WTC11 (cell line): ENCODE results near the gene CAMTA1. TPM values are rescaled to one million over a fixed set of nuclear protein-coding genes. Genes with fewer than 3 reads are reported as not detected.

ENCODE experiments used
- ATAC-seq: fragments of 200-7000 bp; cut with Tn5 transposase; 2 replicates; pipeline ENCODE4 v1.10.0; 2021; ENCODE audit warnings: mild to moderate bottlenecking, moderate library complexity
- CTCF ChIA-PET: fragments of 300-600 bp; sonication (Branson Sonifier 250); formaldehyde crosslinking; loops from one replicate; lab custom pipeline; 2021; ENCODE audit warnings: antibody characterized with exemption; lab: Charles Lee
- POLR2A ChIA-PET: fragments of 350-600 bp; sonication (Branson Sonifier 250); formaldehyde crosslinking; loops from one replicate; lab custom pipeline; 2021; ENCODE audit warnings: antibody characterized with exemption; lab: Charles Lee
- DNase-seq: peaks from one replicate; pipeline ENCODE4 v3.0.0; 2021; ENCODE audit warnings: low spot score
- H3K27ac Mint-ChIP-seq: 2 replicates; pipeline ENCODE4 v1.8.0; 2021; ENCODE audit warnings: mixed read lengths
- H3K27me3 Mint-ChIP-seq: 2 replicates; pipeline ENCODE4 v1.8.0; 2021; ENCODE audit warnings: low read depth, mild to moderate bottlenecking, moderate library complexity, mixed read lengths
- H3K36me3 Mint-ChIP-seq: 2 replicates; pipeline ENCODE4 v1.8.0; 2021; ENCODE audit warnings: mixed read lengths
- H3K4me1 Mint-ChIP-seq: 2 replicates; pipeline ENCODE4 v1.8.0; 2022; ENCODE audit warnings: mixed read lengths
- H3K4me3 Mint-ChIP-seq: 2 replicates; pipeline ENCODE4 v1.8.0; 2021; ENCODE audit warnings: mild to moderate bottlenecking, moderate library complexity, mixed read lengths
- H3K9me3 Mint-ChIP-seq: 2 replicates; pipeline ENCODE4 v1.8.0; 2021; ENCODE audit warnings: mixed read lengths
- AR ChIP-seq: fragments of 250-450 bp; sonication (Bioruptor Pico); IDR thresholded peaks from 2 replicates; pipeline ENCODE4 v1.9.0; 2021; ENCODE audit warnings: mild to moderate bottlenecking
- CBFB ChIP-seq: sonication (generic); formaldehyde crosslinking; IDR thresholded peaks from 2 replicates; pipeline ENCODE4 v1.8.1; 2022; ENCODE audit warnings: mild to moderate bottlenecking, low read depth, missing genetic modification reagents
- CDX4 ChIP-seq: fragments of 250-450 bp; sonication (Bioruptor Pico); IDR thresholded peaks from 2 replicates; pipeline ENCODE4 v1.9.0; 2021; ENCODE audit warnings: moderate library complexity, mild to moderate bottlenecking, inconsistent platforms, borderline replicate concordance
- E2F1 ChIP-seq: sonication (generic); formaldehyde crosslinking; IDR thresholded peaks from 2 replicates; pipeline ENCODE4 v1.8.0; 2022; ENCODE audit warnings: mild to moderate bottlenecking, missing genetic modification reagents
- ELF4 ChIP-seq: sonication (generic); formaldehyde crosslinking; IDR thresholded peaks from 2 replicates; pipeline ENCODE4 v1.8.1; 2022; ENCODE audit warnings: low read depth, mild to moderate bottlenecking, moderate library complexity, missing genetic modification reagents
- EMX1 ChIP-seq: fragments of 250-450 bp; sonication (Bioruptor Pico); IDR thresholded peaks from 2 replicates; pipeline ENCODE4 v1.8.0; 2021; ENCODE audit warnings: mild to moderate bottlenecking
- FOXJ3 ChIP-seq: sonication (generic); formaldehyde crosslinking; IDR thresholded peaks from 2 replicates; pipeline ENCODE4 v1.9.0; 2021; ENCODE audit warnings: missing genetic modification reagents, mild to moderate bottlenecking, borderline replicate concordance
- HMGA2 ChIP-seq: fragments of 250-450 bp; sonication (Bioruptor Pico); IDR thresholded peaks from 2 replicates; pipeline ENCODE4 v1.4.0; 2021; ENCODE audit warnings: mild to moderate bottlenecking, moderate library complexity
- NFATC4 ChIP-seq: fragments of 250-450 bp; sonication (Bioruptor Pico); IDR thresholded peaks from 2 replicates; pipeline ENCODE4 v1.9.0; 2021; ENCODE audit warnings: mild to moderate bottlenecking
- NFE2L1 ChIP-seq: sonication (generic); formaldehyde crosslinking; IDR thresholded peaks from 2 replicates; pipeline ENCODE4 v1.8.1; 2023; ENCODE audit warnings: missing genetic modification reagents
- NFYB ChIP-seq: sonication (generic); formaldehyde crosslinking; conservative IDR thresholded peaks from 2 replicates; pipeline ENCODE4 v1.8.0; 2022; ENCODE audit warnings: low read depth, missing genetic modification reagents
- NR1H2 ChIP-seq: sonication (generic); formaldehyde crosslinking; IDR thresholded peaks from 2 replicates; pipeline ENCODE4 v1.9.0; 2021; ENCODE audit warnings: mild to moderate bottlenecking, moderate library complexity, missing genetic modification reagents
- NR3C1 ChIP-seq: sonication (generic); formaldehyde crosslinking; conservative IDR thresholded peaks from 2 replicates; pipeline ENCODE4 v1.8.1; 2023; ENCODE audit warnings: low read depth, mild to moderate bottlenecking, missing genetic modification reagents
- PREB ChIP-seq: sonication (generic); formaldehyde crosslinking; IDR thresholded peaks from 2 replicates; pipeline ENCODE4 v1.8.1; 2022; ENCODE audit warnings: mild to moderate bottlenecking, missing genetic modification reagents, moderate library complexity, borderline replicate concordance
- RORB ChIP-seq: fragments of 250-450 bp; sonication (Bioruptor Pico); IDR thresholded peaks from 2 replicates; pipeline ENCODE4 v1.9.0; 2021; ENCODE audit warnings: mild to moderate bottlenecking
- SMAD3 ChIP-seq: sonication (generic); formaldehyde crosslinking; IDR thresholded peaks from 2 replicates; pipeline ENCODE4 v1.8.0; 2022; ENCODE audit warnings: missing genetic modification reagents, mild to moderate bottlenecking, borderline replicate concordance
- SP1 ChIP-seq: sonication (generic); formaldehyde crosslinking; conservative IDR thresholded peaks from 2 replicates; pipeline ENCODE4 v1.8.1; 2022; ENCODE audit warnings: missing genetic modification reagents
- TCF7 ChIP-seq: sonication (generic); formaldehyde crosslinking; IDR thresholded peaks from 2 replicates; pipeline ENCODE4 v1.8.0; 2022; ENCODE audit warnings: mild to moderate bottlenecking, low read depth, missing genetic modification reagents, moderate library complexity
- TP53 ChIP-seq: sonication (generic); formaldehyde crosslinking; IDR thresholded peaks from 2 replicates; pipeline ENCODE4 v1.8.1; 2023; ENCODE audit warnings: mild to moderate bottlenecking, missing genetic modification reagents
- USF1 ChIP-seq: sonication (generic); formaldehyde crosslinking; IDR thresholded peaks from 2 replicates; pipeline ENCODE4 v1.8.0; 2022; ENCODE audit warnings: mild to moderate bottlenecking, missing genetic modification reagents
- ZBTB43 ChIP-seq: sonication (generic); formaldehyde crosslinking; IDR thresholded peaks from 2 replicates; pipeline ENCODE4 v1.8.1; 2023; ENCODE audit warnings: mild to moderate bottlenecking, missing genetic modification reagents
- ZNF281 ChIP-seq: sonication (generic); formaldehyde crosslinking; IDR thresholded peaks from 2 replicates; pipeline ENCODE4 v1.8.0; 2023; ENCODE audit warnings: mild to moderate bottlenecking, missing genetic modification reagents
- total RNA-seq: library from RNA; stranded (reverse); gene quantifications from 3 replicates; pipeline ENCODE4 v1.2.3, GENCODE V29; 2021
- TF ChIP-seq, protein P1 (sequence below): sonication (generic); formaldehyde crosslinking; IDR thresholded peaks from 2 replicates; pipeline ENCODE4 v1.8.1; 2023; ENCODE audit warnings: mild to moderate bottlenecking, missing genetic modification reagents, moderate library complexity

CAMTA1 gene
- total RNA-seq, 1 experiment from 2014 or later, result 86.4 TPM

DNA sequence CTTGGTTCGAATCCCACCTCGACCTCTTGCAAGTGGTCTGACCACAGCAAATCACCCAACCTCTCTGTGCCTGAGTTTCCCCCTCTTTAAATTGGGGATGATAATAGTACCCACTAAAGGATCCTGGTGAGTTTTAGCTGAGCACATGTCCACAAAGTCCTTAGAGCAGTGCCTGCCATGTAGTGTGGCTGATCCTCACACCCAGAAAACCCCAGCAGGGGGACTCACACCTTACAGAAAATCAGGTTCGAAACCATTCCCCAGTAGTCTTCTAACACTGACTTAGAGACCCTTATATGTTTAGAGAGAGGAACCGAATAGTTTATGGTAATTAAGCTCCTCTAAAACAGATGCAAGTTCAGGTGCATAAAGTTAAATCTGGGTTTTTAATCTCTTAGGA, 89.0 kb downstream of the CAMTA1 start:
- no peaks in the 10 kb centered on the region for H3K9me3 Mint-ChIP-seq
- H3K4me1 Mint-ChIP-seq, result peaks cover 23% of the 10 kb centered on the region
- ATAC-seq (no peak), DNase-seq (no peak)
- no peak overlapping the region for H3K27ac Mint-ChIP-seq
- no peaks in the 10 kb centered on the region for H3K27me3 Mint-ChIP-seq
- no peak for TF ChIP-seq NR3C1 (CRISPR knock-in tag)
- no peak for TF ChIP-seq EMX1 (CRISPR knock-in tag)
- TF ChIP-seq HMGA2 (CRISPR knock-in tag), result no peak
- no peak for TF ChIP-seq NFYB
- no peak for TF ChIP-seq NFE2L1 (CRISPR knock-in tag)
- TF ChIP-seq E2F1 (CRISPR knock-in tag), result no peak
- no peak for TF ChIP-seq ZNF281 (CRISPR knock-in tag)
- TF ChIP-seq, protein P1, sequence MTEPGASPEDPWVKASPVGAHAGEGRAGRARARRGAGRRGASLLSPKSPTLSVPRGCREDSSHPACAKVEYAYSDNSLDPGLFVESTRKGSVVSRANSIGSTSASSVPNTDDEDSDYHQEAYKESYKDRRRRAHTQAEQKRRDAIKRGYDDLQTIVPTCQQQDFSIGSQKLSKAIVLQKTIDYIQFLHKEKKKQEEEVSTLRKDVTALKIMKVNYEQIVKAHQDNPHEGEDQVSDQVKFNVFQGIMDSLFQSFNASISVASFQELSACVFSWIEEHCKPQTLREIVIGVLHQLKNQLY (CRISPR knock-in tag), result no peak
- TF ChIP-seq CBFB (CRISPR knock-in tag), result no peak
- no peak for TF ChIP-seq FOXJ3 (CRISPR knock-in tag)
- no peak for TF ChIP-seq RORB (CRISPR knock-in tag)
- no peak for TF ChIP-seq ZBTB43 (CRISPR knock-in tag)
- no peak for TF ChIP-seq USF1 (CRISPR knock-in tag)
- TF ChIP-seq ELF4 (CRISPR knock-in tag), result no peak
- TF ChIP-seq TP53, result no peak
- no peak for TF ChIP-seq NFATC4 (CRISPR knock-in tag)
- TF ChIP-seq CDX4 (CRISPR knock-in tag), result no peak
- no peaks in the 10 kb centered on the region; the same call in 1 of the 2 replicates for H3K36me3 Mint-ChIP-seq
- ChIA-PET CTCF (interaction anchor here (0.9 kb wide), 1 partner anchor 168 kb away, joined by 4 read pairs; no protein-coding TSS in a partner anchor), POLR2A (no interaction called here)
- H3K4me3 Mint-ChIP-seq, result no peak overlapping the region

DNA sequence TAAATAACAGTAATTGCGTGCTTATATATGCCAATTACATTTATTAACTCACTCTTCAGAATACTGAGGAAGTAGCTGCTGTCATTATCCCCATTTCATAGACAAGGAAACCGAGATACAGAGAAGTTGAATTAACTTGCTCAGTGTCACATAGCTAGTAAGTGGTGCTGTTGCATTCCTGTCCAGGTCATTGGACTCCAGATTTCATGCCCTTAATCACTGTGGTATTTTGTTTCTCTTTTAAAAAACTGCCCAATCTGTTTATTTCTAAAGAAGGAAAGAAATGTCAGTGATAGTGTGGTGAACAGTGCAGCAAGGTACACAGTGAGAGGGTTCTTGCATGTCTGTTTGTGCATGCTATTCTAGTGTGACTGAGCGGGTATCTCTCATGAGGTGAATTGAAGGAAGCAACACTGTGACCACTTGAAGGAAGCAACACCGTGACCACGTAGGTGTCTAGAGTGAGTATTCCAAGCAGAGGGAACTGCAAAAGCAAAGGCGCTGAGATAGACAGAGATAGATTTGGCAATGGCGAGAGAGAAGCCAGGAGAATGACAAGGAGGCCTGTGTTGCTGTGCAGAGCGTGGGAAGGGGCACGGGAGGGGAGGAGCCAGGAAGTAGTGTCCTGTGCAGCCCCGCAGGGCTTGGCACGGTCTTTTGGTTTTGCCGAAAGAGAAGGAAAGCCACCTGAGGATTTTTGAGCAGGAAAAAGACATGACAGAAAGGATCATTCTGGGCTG, 95.9 kb downstream of the CAMTA1 start:
- no peaks in the 10 kb centered on the region for H3K27me3 Mint-ChIP-seq
- TF ChIP-seq SP1 (CRISPR knock-in tag), result no peak
- TF ChIP-seq NR1H2 (CRISPR knock-in tag), result no peak
- TF ChIP-seq TCF7 (CRISPR knock-in tag), result no peak
- TF ChIP-seq SMAD3 (CRISPR knock-in tag), result no peak
- TF ChIP-seq PREB, result no peak
- TF ChIP-seq NFE2L1 (CRISPR knock-in tag), result no peak
- no peak for TF ChIP-seq TP53
- no peak for TF ChIP-seq AR

More for the DNA sequence above, 95.9 kb downstream of the CAMTA1 start:
- no peak for DNase-seq
- Mint-ChIP-seq H3K36me3 (no peaks in the 10 kb centered on the region), H3K4me1 (no peaks in the 10 kb centered on the region), H3K4me3 (no peak overlapping the region), H3K9me3 (no peaks in the 10 kb centered on the region), H3K27ac (peak overlapping the region; percentile 71)
- ChIA-PET CTCF (interaction anchor here (0.6 to 1.4 kb wide), 4 partner anchors 9 to 874 kb away, joined by 3 to 4 read pairs (median 4); no protein-coding TSS in a partner anchor), POLR2A (no interaction called here)
- 0 out of 2 replicates have a peak, but pooled peaks have one; percentile 18 for ATAC-seq
